HEK293T (cell line): ENCODE results near the gene TBC1D14.

Source experiments
- CTCF ChIA-PET: fragments of 350-600 bp; formaldehyde crosslinking; extraction: SDS; loops from one replicate; lab custom pipeline; 2021; ENCODE audit warnings: antibody characterized with exemption, inconsistent platforms; lab: Yijun Ruan, JAX
- POLR2A ChIA-PET: fragments of 350-600 bp; formaldehyde crosslinking; extraction: SDS; loops from one replicate; lab custom pipeline; 2020; ENCODE audit warnings: antibody characterized with exemption, inconsistent platforms; lab: Yijun Ruan, JAX
- DNase-seq: peaks from one replicate; pipeline ENCODE4 v3.0.0; 2012; ENCODE audit warnings: mixed read lengths; ENCODE audit errors: extremely low spot score
- ARNT ChIP-seq: fragments of 450-650 bp; IDR thresholded peaks from 2 replicates; pipeline ENCODE4 v1.6.1; 2017; ENCODE audit warnings: mild to moderate bottlenecking
- BHLHE40 ChIP-seq: fragments of 450-650 bp; IDR thresholded peaks from 2 replicates; pipeline ENCODE4 v1.6.1; 2016; ENCODE audit warnings: mild to moderate bottlenecking, moderate library complexity, borderline replicate concordance
- CTBP1 ChIP-seq: fragments of 450-650 bp; IDR thresholded peaks from 2 replicates; pipeline ENCODE4 v1.6.1; 2016; ENCODE audit warnings: borderline replicate concordance
- ELF4 ChIP-seq: fragments of 450-650 bp; IDR thresholded peaks from 2 replicates; pipeline ENCODE4 v1.6.1; 2017; ENCODE audit warnings: antibody characterized with exemption
- FOXA1 ChIP-seq: fragments of 450-650 bp; IDR thresholded peaks from 2 replicates; pipeline ENCODE4 v1.6.1; 2016; ENCODE audit warnings: mild to moderate bottlenecking
- FOXK2 ChIP-seq: fragments of 450-650 bp; IDR thresholded peaks from 2 replicates; pipeline ENCODE4 v1.6.1; 2016; ENCODE audit warnings: mild to moderate bottlenecking
- FOXM1 ChIP-seq: fragments of 450-650 bp; IDR thresholded peaks from 2 replicates; pipeline ENCODE4 v1.6.1; 2017; ENCODE audit warnings: mild to moderate bottlenecking, borderline replicate concordance
- HDGF ChIP-seq: fragments of 450-650 bp; IDR thresholded peaks from 2 replicates; pipeline ENCODE4 v1.6.1; 2017; ENCODE audit warnings: antibody characterized with exemption, borderline replicate concordance
- L3MBTL2 ChIP-seq: fragments of 450-650 bp; conservative IDR thresholded peaks from 2 replicates; pipeline ENCODE4 v1.6.1; 2016; ENCODE audit warnings: mild to moderate bottlenecking
- LEF1 ChIP-seq: fragments of 450-650 bp; IDR thresholded peaks from 2 replicates; pipeline ENCODE4 v1.6.1; 2017; ENCODE audit warnings: mild to moderate bottlenecking, borderline replicate concordance
- NFRKB ChIP-seq: fragments of 450-650 bp; IDR thresholded peaks from 2 replicates; pipeline ENCODE4 v1.6.1; 2016; ENCODE audit warnings: mild to moderate bottlenecking, moderate library complexity
- PKNOX1 ChIP-seq: fragments of 450-650 bp; IDR thresholded peaks from 2 replicates; pipeline ENCODE4 v1.6.1; 2016
- SP1 ChIP-seq: fragments of 450-650 bp; IDR thresholded peaks from 2 replicates; pipeline ENCODE4 v1.6.1; 2017
- SUZ12 ChIP-seq: fragments of 450-650 bp; IDR thresholded peaks from 2 replicates; pipeline ENCODE4 v1.6.1; 2016; ENCODE audit warnings: mild to moderate bottlenecking
- TARDBP ChIP-seq: fragments of 450-650 bp; IDR thresholded peaks from 2 replicates; pipeline ENCODE4 v1.6.1; 2016
- ZNF384 ChIP-seq: fragments of 450-650 bp; IDR thresholded peaks from 2 replicates; pipeline ENCODE4 v1.6.1; 2016

Gene TBC1D14

GRCh38 chr4:6968496-6968895, 58.9 kb downstream of the TBC1D14 start:
- POLR2A ChIA-PET, result no interaction called here
- TF ChIP-seq PKNOX1 (no peak), FOXK2 (no peak), CTBP1 (no peak), ELF4 (no peak), HDGF (no peak), FOXA1 (no peak), NFRKB (no peak), TARDBP (no peak), ARNT (no peak), BHLHE40 (no peak), ZNF384 (no peak), SP1 (no peak), L3MBTL2 (no peak), LEF1 (no peak), FOXM1 (no peak), SUZ12 (no peak)
- no peak for DNase-seq
- CTCF ChIA-PET, result no interaction called here

- ChIA-PET POLR2A (interaction anchor here (0.8 kb wide), 1 partner anchor 98 kb away, joined by 3 read pairs; the partner anchor contains the start of gene GRPEL1), CTCF (no interaction called here)
- TF ChIP-seq FOXM1 (no peak), NFRKB (no peak), ARNT (no peak), FOXK2 (no peak), TARDBP (no peak), LEF1 (no peak), CTBP1 (no peak), ELF4 (no peak), PKNOX1 (no peak), SUZ12 (no peak), L3MBTL2 (no peak), BHLHE40 (no peak), HDGF (no peak), SP1 (no peak), FOXA1 (no peak), ZNF384 (no peak)
- no peak for DNase-seq
Observed at GRCh38 chr4:6969826-6970800, 60.5 kb downstream of the TBC1D14 start.

GRCh38 chr4:6971536-6972374, 62.1 kb downstream of the TBC1D14 start:
- ChIA-PET CTCF (no interaction called here), POLR2A (interaction anchor here (1.4 kb wide), 1 partner anchor 13 kb away, joined by 3 read pairs; no protein-coding TSS in a partner anchor)
- TF ChIP-seq LEF1 (no peak), SUZ12 (no peak), FOXK2 (no peak), FOXM1 (no peak), L3MBTL2 (no peak), NFRKB (no peak), CTBP1 (no peak), BHLHE40 (no peak), HDGF (no peak), SP1 (no peak), PKNOX1 (no peak), FOXA1 (no peak), ZNF384 (no peak), ARNT (no peak), TARDBP (no peak), ELF4 (no peak)
- DNase-seq, result no peak

GRCh38 chr4:6972375-6972650, 62.7 kb downstream of the TBC1D14 start:
- no peak for DNase-seq
- no peak for TF ChIP-seq PKNOX1
- no peak for TF ChIP-seq NFRKB
- TF ChIP-seq FOXM1, result no peak
- TF ChIP-seq HDGF, result no peak
- TF ChIP-seq LEF1, result no peak
- POLR2A ChIA-PET, result interaction anchor here (0.6 to 1.4 kb wide), 2 partner anchors 12 to 310 kb away, joined by 3 read pairs; no protein-coding TSS in a partner anchor
- CTCF ChIA-PET, result interaction anchor here (3.0 kb wide), 1 partner anchor 99 kb away, joined by 8 read pairs; no protein-coding TSS in a partner anchor
